Measurements from ENCODE around the gene OR11L1.

OR11L1 gene

GRCh38 chr1:247841796-247842195, at the start of gene OR11L1:
TSS of gene OR11L1 (minus strand) at chr1:247841896. CDS start at chr1:247841896, 0 bp downstream.
- no peak for DNase-seq

GRCh38 chr1:247884797-247885413, 43.2 kb upstream of the OR11L1 start:
- no peak for DNase-seq

- no peak for DNase-seq
These were observed 41.6 kb upstream of the OR11L1 start for GRCh38 chr1:247883346-247883745.

- DNase-seq = no peak
These were observed 23.7 kb upstream of the OR11L1 start for GRCh38 chr1:247865416-247865815.

- no peak for DNase-seq
These were observed 22.9 kb upstream of the OR11L1 start for GRCh38 chr1:247864644-247865043.

GRCh38 chr1:247862756-247863155, 21.1 kb upstream of the OR11L1 start:
- no peak for DNase-seq

GRCh38 chr1:247857985-247858619, 16.4 kb upstream of the OR11L1 start:
- no peak for DNase-seq

GRCh38 chr1:247857069-247857984, 15.6 kb upstream of the OR11L1 start, which contains the start of gene TRIM58:
TSS of gene TRIM58 (plus strand) at chr1:247857187. CDS start at chr1:247857247, 60 bp downstream.
- DNase-seq = peak; percentile 58

- no peak for DNase-seq
These were observed 14.2 kb upstream of the OR11L1 start for GRCh38 chr1:247855911-247856310.

GRCh38 chr1:247854899-247855545, 13.3 kb upstream of the OR11L1 start:
- DNase-seq = no peak

GRCh38 chr1:247849616-247850015, 7.9 kb upstream of the OR11L1 start:
- DNase-seq = no peak

GRCh38 chr1:247848346-247848745, 6.7 kb upstream of the OR11L1 start:
- DNase-seq = no peak

GRCh38 chr1:247845693-247846017, 4.0 kb upstream of the OR11L1 start:
- DNase-seq = no peak

GRCh38 chr1:247845011-247845692, 3.5 kb upstream of the OR11L1 start:
- DNase-seq = no peak

- no peak for DNase-seq
These were observed 1.7 kb upstream of the OR11L1 start for GRCh38 chr1:247843411-247843810.

- no peak for DNase-seq
These were observed 878 bp downstream of the OR11L1 start for GRCh38 chr1:247840818-247841217.

- DNase-seq = no peak
These were observed 8.1 kb downstream of the OR11L1 start for GRCh38 chr1:247833601-247834000.

GRCh38 chr1:247829656-247830055, 12.0 kb downstream of the OR11L1 start:
- no peak for DNase-seq

- DNase-seq = no peak
These were observed 16.3 kb downstream of the OR11L1 start for GRCh38 chr1:247825362-247825761.

GRCh38 chr1:247824023-247824422, 17.7 kb downstream of the OR11L1 start, which contains the start of gene OR14A16:
TSS of gene OR14A16 (minus strand) at chr1:247824119. CDS start at chr1:247815729, 8,390 bp downstream.
- DNase-seq = no peak

GRCh38 chr1:247822060-247822459, 19.6 kb downstream of the OR11L1 start:
- no peak for DNase-seq

GRCh38 chr1:247812637-247813036, 29.1 kb downstream of the OR11L1 start:
- no peak for DNase-seq

GRCh38 chr1:247797518-247797917, 44.2 kb downstream of the OR11L1 start:
- no peak for DNase-seq
